GM12865 (cell line): ENCODE data around the gene MRPS34.

ENCODE experiments used
- DNase-seq: peaks from one replicate; pipeline ENCODE4 v3.0.0; 2010; ENCODE audit warnings: low read depth
- H3K4me3 ChIP-seq: 2 replicates; pipeline ENCODE4 v1.5.1; 2011; ENCODE audit warnings: mild to moderate bottlenecking, low read depth, low read length, control low read depth
- CTCF ChIP-seq: IDR thresholded peaks from 2 replicates; pipeline ENCODE4 v1.5.1; 2011; ENCODE audit warnings: low read length, control low read depth, low read depth, inconsistent platforms; ENCODE audit not compliant: insufficient read depth; ENCODE audit errors: missing control alignments

Gene MRPS34

GRCh38 chr16:1776672-1776955 lies 3.7 kb upstream of the MRPS34 start:
- TF ChIP-seq CTCF, result no peak
- DNase-seq, result no peak
- H3K4me3 ChIP-seq, result no peak overlapping the region

- TF ChIP-seq CTCF, result no peak
- DNase-seq, result no peak
- H3K4me3 ChIP-seq, result no peak overlapping the region
Observed at GRCh38 chr16:1775846-1776671, 3.1 kb upstream of the MRPS34 start.

- TF ChIP-seq CTCF, result no peak
- no peak overlapping the region for H3K4me3 ChIP-seq
- no peak for DNase-seq
Observed at GRCh38 chr16:1775006-1775845, 2.3 kb upstream of the MRPS34 start.

GRCh38 chr16:1774448-1774780 lies 1.5 kb upstream of the MRPS34 start:
- TF ChIP-seq CTCF, result no peak
- peak overlapping the region; percentile 98 for H3K4me3 ChIP-seq
- DNase-seq, result no peak

- no peak for TF ChIP-seq CTCF
- no peak for DNase-seq
- peak overlapping the region; percentile 98 for H3K4me3 ChIP-seq
Observed at GRCh38 chr16:1773703-1774447, 941 bp upstream of the MRPS34 start.

- peak within 1 kb of the TSS; percentile 98 for H3K4me3 ChIP-seq
- peak; percentile 54 for DNase-seq
- TF ChIP-seq CTCF, result no peak
Observed at GRCh38 chr16:1772362-1772907, 499 bp downstream of the MRPS34 start, which contains the start of gene EME2. TSS of gene EME2 (plus strand) at chr16:1772810. CDS start at chr16:1773228, 418 bp downstream.
